NCI-H510A (cell line): Measurements from ENCODE around the gene SLC39A5.
"Not testable (repeated sequence)": the region's sequence is repeated elsewhere in the genome, so short reads cannot be mapped to it uniquely, and the experiment has no call there.

Experiments used
- DNase-seq: peaks from one replicate; lab custom pipeline; 2025; lab: John Stamatoyannopoulos, UW

Gene SLC39A5

DNA sequence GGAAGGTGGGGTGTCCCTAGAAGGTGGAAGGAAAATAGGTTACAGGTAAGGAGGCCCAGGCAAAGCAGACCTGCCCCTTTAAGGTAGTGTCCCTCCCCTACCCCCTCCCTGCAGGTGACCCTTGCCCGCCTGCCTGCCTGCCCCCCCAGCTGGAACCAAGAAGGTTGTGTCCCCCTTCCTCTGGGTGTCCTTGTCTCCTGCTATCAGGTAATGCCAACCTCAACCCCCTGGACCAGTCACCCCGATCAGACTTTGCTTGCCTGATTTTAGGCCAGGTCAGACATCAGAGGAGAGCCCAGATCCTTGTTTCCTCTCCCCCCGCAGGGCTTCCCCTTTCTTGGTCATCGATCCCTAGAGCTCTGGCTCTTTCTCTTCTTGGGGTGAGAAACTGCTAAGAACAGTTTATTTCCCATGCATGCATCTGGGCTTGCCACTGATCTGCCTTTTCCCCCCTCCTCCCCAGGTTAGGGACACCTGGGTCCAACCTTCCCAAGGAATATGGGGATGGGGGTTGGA is at the start of gene SLC39A5:
Gene SLC39A5 (plus strand): TSS at position 136 of the 516 bp plus-strand sequence. CDS start 1,224 bp downstream, outside the sequence.
- no peak for DNase-seq

DNA sequence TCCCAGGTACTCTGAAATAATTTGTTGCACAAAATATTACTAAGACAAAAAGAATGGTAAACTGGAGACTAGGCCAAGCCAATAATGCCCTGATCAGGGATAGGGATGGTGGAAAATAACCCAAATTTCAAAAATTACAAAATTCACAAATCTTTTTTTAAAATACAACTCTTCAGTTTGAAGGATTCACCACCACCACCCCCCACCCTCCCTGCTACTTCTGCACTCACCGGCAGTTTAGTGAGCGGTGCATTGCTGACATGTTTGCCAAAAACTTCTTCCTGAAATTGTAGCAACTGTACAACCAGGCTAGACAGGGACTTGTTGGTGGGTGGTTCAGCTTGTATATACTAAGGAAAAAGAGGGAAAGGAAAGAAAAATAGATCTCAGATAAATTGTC is 42.9 kb upstream of the SLC39A5 start:
- DNase-seq = no peak

- no peak for DNase-seq
These were observed 41.6 kb upstream of the SLC39A5 start for GRCh38 chr12:56188131-56188777.

DNA sequence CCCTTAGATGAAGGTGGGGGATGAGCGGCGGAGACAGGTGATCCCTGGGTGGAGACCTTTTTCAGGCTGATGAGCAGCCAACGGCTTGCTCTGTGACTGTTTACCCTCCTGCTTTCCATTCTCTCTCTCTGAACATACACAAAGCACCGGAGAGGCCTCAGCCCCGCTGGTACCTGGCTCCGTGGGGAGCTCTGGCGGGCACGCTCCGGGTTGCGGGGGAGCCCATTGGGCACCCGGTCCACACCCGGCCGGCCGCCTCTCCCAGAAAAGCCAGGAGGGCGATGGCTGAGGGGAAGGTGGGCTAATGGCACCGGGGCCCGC is 41.1 kb upstream of the SLC39A5 start:
- DNase-seq = no peak

DNA sequence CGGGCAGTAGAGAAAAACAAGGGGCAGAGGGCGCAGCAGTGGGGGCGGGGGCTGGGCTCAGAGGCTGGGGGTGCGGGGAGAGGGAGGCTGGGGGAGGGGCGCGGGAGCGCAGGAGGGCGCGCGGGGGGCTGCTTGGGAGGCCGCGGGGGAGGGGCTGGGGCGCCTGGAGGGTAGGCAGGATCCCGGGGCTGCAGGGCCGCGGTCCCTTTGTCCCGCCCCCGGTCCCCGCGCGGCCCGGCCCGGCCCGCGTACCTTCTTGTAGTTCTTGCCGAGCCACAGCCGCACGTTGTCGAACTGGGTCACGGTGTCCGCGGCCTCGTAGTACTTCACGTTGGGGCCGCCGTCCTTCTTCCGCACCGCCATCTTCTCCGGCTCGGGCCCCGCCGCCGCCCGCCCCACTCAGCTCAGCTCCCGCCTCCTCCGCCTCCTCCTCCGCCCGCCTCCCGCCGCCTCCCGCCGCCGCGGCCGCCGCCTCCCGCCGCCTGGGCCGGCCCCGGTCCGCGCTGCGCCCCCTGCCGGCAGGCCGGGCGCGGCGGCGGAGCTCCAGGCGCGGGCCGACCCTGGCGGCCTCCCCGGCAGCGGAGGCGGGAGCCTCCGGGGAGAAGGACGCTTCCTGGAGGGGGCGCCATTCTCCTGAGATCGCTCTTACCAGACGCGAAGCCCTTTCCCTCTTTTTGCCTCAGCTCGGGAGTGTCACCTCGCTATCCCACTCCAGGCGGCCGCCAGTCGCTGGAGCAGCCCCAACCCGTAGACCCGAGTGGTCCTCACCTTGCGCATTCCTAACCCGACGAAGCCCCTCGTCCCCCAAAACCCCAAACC is 40.5 kb upstream of the SLC39A5 start, which contains the start of gene SMARCC2:
Gene SMARCC2 (minus strand): TSS at position 385 of the 819 bp plus-strand sequence. CDS start 22 bp downstream, at position 363.
- DNase-seq = peak; percentile 90

- DNase-seq = peak; percentile 76
These were observed 39.7 kb upstream of the SLC39A5 start for GRCh38 chr12:56189918-56190694.

DNA sequence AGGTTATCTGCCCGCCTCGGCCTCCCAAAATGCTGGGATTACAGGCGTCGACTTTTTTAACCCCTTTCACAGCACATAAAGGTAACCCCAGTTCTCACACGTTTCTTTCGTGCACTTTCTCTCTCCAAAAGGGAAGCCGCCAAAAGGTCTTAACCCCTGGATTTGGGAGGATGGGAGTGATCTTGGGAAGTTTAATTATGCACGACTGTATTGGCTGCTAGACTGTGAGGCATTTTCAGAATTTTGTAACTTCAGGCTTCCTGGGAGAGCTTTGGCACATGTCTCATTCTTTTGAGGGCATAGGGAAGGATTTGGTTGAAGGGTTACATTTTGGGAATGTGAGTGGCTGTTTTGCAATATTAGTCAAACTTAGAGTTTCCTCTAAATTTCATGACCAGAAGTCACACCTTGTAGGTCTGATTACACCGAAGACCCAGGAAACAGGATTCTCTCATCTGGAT is 39.1 kb upstream of the SLC39A5 start:
- no peak for DNase-seq

DNA sequence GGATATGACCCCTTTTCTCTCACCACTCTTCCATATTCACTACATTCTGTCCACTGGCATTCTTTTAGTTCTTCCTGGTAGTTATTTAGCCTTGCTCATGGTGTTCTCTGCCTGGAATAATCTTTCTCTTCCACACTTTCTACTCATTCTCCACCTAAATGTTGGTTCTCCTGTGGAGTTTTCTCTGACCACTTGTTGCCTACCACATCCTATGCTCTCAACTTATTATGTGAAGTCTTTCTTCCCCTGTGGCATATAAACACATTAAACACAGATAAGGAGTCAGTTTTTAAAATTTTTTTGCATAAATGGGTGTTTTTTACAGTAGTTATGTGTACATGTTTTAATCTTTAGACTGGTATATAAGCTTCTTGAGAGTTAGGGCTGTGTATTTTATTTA is 37.3 kb upstream of the SLC39A5 start:
- DNase-seq = no peak

DNA sequence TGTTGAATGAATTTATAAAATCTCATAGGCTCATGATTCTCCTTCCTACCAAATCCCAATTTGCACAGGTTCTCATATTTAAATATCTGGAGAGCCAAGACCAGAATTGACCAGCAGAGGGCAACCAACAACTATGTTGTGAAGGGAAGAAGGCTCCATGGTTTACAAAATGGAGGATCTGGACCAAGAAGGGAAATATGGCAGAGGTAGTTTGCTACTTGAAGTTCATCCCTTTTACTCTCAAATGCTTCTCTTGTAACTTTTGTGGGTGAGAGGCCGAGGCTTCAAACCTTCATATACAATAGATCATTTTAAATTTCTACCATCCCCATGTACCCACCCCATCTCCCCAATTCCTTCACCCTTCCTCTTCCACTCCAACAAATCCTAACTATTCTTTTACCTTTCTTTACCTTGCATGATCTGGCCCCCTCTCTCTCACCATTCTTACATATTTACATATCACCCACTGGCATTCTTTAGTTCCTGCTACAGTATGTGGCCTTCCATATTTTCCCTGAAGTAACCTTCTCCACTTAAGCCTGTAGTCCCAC is 36.7 kb upstream of the SLC39A5 start:
- peak; percentile 71 for DNase-seq

DNA sequence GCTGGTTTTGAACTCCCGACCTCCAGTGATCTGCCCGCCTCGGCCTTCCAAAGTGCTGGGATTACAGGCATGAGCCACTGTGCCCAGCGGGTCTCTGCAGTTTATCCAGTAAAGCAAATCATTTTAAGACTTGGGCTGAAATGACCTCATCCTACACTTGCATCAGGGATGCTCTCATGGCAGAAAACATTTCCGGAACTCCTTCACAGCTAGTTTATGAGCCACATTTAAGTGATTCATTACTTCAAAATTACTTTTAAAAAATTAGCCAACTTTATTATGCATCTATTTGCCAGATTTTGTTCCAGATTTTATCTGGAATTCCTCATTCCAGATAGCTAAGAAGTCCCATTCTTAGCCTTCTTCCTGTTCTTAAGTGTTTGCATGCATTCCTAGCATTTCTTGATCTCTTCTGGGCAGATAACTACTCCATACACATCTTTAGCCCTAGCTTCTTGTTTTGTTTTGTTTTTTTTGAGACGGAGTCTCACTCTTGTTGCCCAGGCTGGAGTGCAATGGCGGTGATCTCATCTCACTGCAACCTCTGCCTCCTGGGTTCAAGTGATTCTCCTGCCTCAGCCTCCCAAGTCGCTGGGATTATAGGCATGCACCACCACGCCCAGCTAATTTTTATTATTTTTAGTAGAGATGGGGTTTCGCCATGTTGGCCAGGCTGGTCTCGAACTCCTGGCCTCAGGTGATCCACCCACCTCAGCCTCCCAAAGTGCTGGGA is 32.9 kb upstream of the SLC39A5 start:
- not testable (repeated sequence) for DNase-seq

- DNase-seq = no peak
These were observed 31.8 kb upstream of the SLC39A5 start for GRCh38 chr12:56197921-56198635.

GRCh38 chr12:56198836-56199235 is 31.0 kb upstream of the SLC39A5 start:
- DNase-seq = no peak

DNA sequence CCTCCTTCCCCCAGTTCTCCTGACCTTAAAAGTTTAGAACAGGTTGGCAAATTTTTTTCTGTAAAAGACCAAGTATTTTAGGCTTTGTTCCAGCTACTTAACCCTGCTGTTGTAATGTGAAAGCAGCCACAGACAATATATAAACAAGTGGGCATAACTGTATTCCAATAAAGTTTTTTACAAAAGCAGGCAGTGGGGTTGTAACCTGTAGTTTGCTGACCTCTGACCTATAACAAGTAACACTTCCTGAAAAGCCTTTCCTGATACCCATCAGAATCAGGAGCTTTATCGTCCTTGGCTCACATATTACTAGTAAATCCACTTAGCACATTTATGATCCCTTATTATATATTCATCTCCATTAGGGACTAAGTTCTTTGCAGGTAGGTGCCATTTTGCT is 27.5 kb upstream of the SLC39A5 start:
- no peak for DNase-seq

GRCh38 chr12:56202838-56203237 is 27.0 kb upstream of the SLC39A5 start:
- DNase-seq = no peak

GRCh38 chr12:56204275-56204674 is 25.6 kb upstream of the SLC39A5 start:
- DNase-seq = no peak

GRCh38 chr12:56205445-56205844 is 24.4 kb upstream of the SLC39A5 start:
- DNase-seq = no peak

DNA sequence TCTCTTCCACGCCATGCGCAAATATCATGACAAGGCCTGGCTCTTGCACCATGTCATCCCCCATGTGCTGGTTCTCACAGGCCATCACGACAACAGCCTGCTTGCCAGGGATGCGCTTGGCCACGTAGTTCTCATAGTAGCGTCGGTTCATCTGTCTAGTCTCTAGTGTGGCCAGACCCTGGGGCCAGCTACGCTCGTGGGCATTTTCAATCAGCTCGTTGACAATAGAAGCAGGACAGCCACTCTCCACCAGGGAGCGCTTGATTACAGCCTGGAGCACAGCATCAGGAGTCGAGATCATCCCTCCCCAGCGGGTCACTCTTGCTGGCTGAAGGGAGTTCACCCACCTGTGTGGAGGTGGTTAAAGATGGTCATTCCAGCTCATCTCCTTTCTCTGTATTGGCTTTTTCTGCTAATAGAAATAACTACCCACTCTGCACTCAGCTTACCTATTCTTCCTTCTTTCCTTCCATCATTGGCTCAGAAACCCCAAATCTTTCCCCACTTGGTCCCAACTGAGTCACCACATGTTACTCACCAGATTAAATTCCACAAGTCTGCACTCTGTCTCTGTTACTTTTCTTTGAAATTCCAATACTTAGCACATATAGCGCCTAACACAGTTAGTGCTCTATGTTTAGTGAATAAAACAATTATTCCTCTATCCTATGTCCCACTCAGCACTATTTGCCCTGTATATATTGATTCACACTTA is 23.2 kb upstream of the SLC39A5 start:
- DNase-seq = peak; percentile 31

GRCh38 chr12:56208006-56208405 is 21.8 kb upstream of the SLC39A5 start:
- DNase-seq = no peak

DNA sequence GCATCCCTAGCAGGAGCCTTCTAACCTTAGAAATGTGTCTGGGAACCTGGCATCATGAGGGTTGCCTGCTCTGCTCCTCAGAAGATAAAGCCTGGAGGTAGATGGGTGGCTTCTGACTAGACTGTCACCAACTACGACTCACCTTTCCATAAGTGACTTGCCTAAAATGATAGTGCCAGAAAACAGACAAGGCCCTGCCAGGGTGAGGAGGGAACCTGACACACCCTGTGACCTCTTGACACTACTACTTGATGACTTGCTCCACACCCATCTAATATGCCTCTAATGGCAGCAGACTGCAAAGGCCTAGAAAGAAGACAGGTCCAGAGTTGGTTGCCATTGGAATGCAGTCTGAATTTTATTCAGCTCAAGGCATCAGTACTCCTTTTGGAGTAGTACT is 17.5 kb upstream of the SLC39A5 start:
- no peak for DNase-seq

GRCh38 chr12:56213878-56214277 is 16.0 kb upstream of the SLC39A5 start:
- DNase-seq = no peak
